Neural cell (in vitro differentiated cells): ENCODE data around the gene C12orf60.

ENCODE experiments used
- CTCF ChIP-seq: fragments of 450-650 bp; IDR thresholded peaks from 2 replicates; pipeline ENCODE4 v1.5.1; 2014; ENCODE audit warnings: antibody characterized with exemption, mild to moderate bottlenecking, moderate library complexity; ENCODE audit not compliant: poor library complexity, severe bottlenecking
- EP300 ChIP-seq: fragments of 450-650 bp; conservative IDR thresholded peaks from 2 replicates; pipeline ENCODE4 v1.6.1; 2014; ENCODE audit warnings: antibody characterized with exemption, mild to moderate bottlenecking, moderate library complexity; ENCODE audit not compliant: poor library complexity, severe bottlenecking

- peak; percentile 79 for TF ChIP-seq CTCF
- TF ChIP-seq EP300, result no peak
Observed at GRCh38 chr12:14769969-14770495, 33.4 kb upstream of the C12orf60 start.
